Stimulated activated CD4-positive, alpha-beta T cell treated with anti-CD3 and anti-CD28 coated beads, Interleukin-1b, Interleukin-23, amount 100 ng/mL, for 24 hours (primary cell): ENCODE data around the gene PALD1.
A peak's percentile ranks its signal among the peaks of the same experiment; 100 is the strongest.

ENCODE experiments used
- DNase-seq, 4 experiments: peaks; one replicate each; pipeline ENCODE4 v3.0.0-alpha.2; 2020; ENCODE audit warnings: low read depth in 4 of 4, low spot score in 1 of 4

Gene PALD1

GRCh38 chr10:70535001-70535400 is 56.4 kb downstream of the PALD1 start:
- DNase-seq: no peak

- DNase-seq: no peak
Measured at GRCh38 chr10:70535451-70535850, 56.9 kb downstream of the PALD1 start.

GRCh38 chr10:70536196-70536861 is 57.8 kb downstream of the PALD1 start:
- no peak for DNase-seq

- no peak for DNase-seq
Measured at GRCh38 chr10:70537398-70538194, 59.0 kb downstream of the PALD1 start.

- DNase-seq: no peak
Measured at GRCh38 chr10:70538195-70538520, 59.6 kb downstream of the PALD1 start.

- no peak for DNase-seq
Measured at GRCh38 chr10:70538731-70539338, 60.3 kb downstream of the PALD1 start.

GRCh38 chr10:70539471-70539870 is 60.9 kb downstream of the PALD1 start:
- DNase-seq: no peak

- no peak for DNase-seq
Measured at GRCh38 chr10:70540089-70540788, 61.7 kb downstream of the PALD1 start.

GRCh38 chr10:70540789-70541360 is 62.3 kb downstream of the PALD1 start:
- no peak for DNase-seq

GRCh38 chr10:70541736-70542564 is 63.4 kb downstream of the PALD1 start:
- DNase-seq: no peak

GRCh38 chr10:70542565-70542938 is 64.0 kb downstream of the PALD1 start:
- DNase-seq: no peak

GRCh38 chr10:70543911-70544310 is 65.3 kb downstream of the PALD1 start:
- DNase-seq: no peak

- DNase-seq: no peak
Measured at GRCh38 chr10:70544431-70545340, 66.1 kb downstream of the PALD1 start.

- DNase-seq: no peak
Measured at GRCh38 chr10:70546584-70546983, 68.0 kb downstream of the PALD1 start.

- DNase-seq: no peak
Measured at GRCh38 chr10:70549351-70549961, 70.9 kb downstream of the PALD1 start.

- DNase-seq: peak; percentile 39 to 52 (median 44)
Measured at GRCh38 chr10:70549962-70550458, 71.4 kb downstream of the PALD1 start.

- DNase-seq: no peak
Measured at GRCh38 chr10:70550459-70550858, 71.9 kb downstream of the PALD1 start.

- DNase-seq: no peak
Measured at GRCh38 chr10:70551466-70551865, 72.9 kb downstream of the PALD1 start.

GRCh38 chr10:70551971-70552422 is 73.4 kb downstream of the PALD1 start:
- no peak for DNase-seq
